SK-N-SH treated with all-trans-retinoic acid at 6 μM for 48 hours (cell line): ENCODE measurements around the gene TPST1.

Experiments
- ATAC-seq: fragments of 200-7000 bp; cut with Tn5 transposase; 3 replicates; pipeline ENCODE4 v1.9.1; 2020; ENCODE audit warnings: mild to moderate bottlenecking, moderate library complexity
- ARNTL ChIP-seq: fragments of 450-650 bp; formaldehyde crosslinking; IDR thresholded peaks from 2 replicates; pipeline ENCODE4 v1.5.0; 2020; ENCODE audit warnings: low read depth, mild to moderate bottlenecking, moderate library complexity, borderline replicate concordance
- CSDC2 ChIP-seq: fragments of 250-450 bp; sonication (Bioruptor Pico); IDR thresholded peaks from 2 replicates; pipeline ENCODE4 v1.5.0; 2020; ENCODE audit warnings: mild to moderate bottlenecking, moderate library complexity
- ESRRG ChIP-seq: fragments of 250-450 bp; sonication (Bioruptor Pico); IDR thresholded peaks from 2 replicates; pipeline ENCODE4 v1.6.1; 2021; ENCODE audit warnings: mild to moderate bottlenecking
- ISL1 ChIP-seq: fragments of 250-450 bp; sonication (Bioruptor Pico); IDR thresholded peaks from 2 replicates; pipeline ENCODE4 v2.1.2; 2022; ENCODE audit warnings: mild to moderate bottlenecking, moderate library complexity
- OSR1 ChIP-seq: fragments of 250-450 bp; sonication (Bioruptor Pico); IDR thresholded peaks from 2 replicates; pipeline ENCODE4 v1.8.0; 2022; ENCODE audit warnings: moderate library complexity, mild to moderate bottlenecking, inconsistent platforms
- POU6F1 ChIP-seq: fragments of 250-450 bp; sonication (Bioruptor Pico); IDR thresholded peaks from 2 replicates; pipeline ENCODE4 v1.8.0; 2021; ENCODE audit warnings: low read depth, mild to moderate bottlenecking, moderate library complexity, borderline replicate concordance
- PPARA ChIP-seq: fragments of 250-450 bp; sonication (Bioruptor Pico); IDR thresholded peaks from 2 replicates; pipeline ENCODE4 v1.5.0; 2020; ENCODE audit warnings: mild to moderate bottlenecking, borderline replicate concordance
- RARB ChIP-seq: fragments of 250-450 bp; sonication (Bioruptor Pico); IDR thresholded peaks from 2 replicates; pipeline ENCODE4 v1.8.0; 2021; ENCODE audit warnings: mild to moderate bottlenecking, moderate library complexity
- SNAI2 ChIP-seq: fragments of 250-450 bp; sonication (Bioruptor Pico); IDR thresholded peaks from 2 replicates; pipeline ENCODE4 v1.5.0; 2020; ENCODE audit warnings: mild to moderate bottlenecking, moderate library complexity
- TCF4 ChIP-seq: fragments of 250-450 bp; sonication (Bioruptor Pico); IDR thresholded peaks from 2 replicates; pipeline ENCODE4 v1.8.0; 2021; ENCODE audit warnings: mild to moderate bottlenecking, moderate library complexity, borderline replicate concordance
- TOX ChIP-seq: fragments of 250-450 bp; sonication (Bioruptor Pico); IDR thresholded peaks from 2 replicates; pipeline ENCODE4 v1.8.0; 2021; ENCODE audit warnings: mild to moderate bottlenecking, moderate library complexity, borderline replicate concordance
- ZC3H10 ChIP-seq: fragments of 250-450 bp; sonication (Bioruptor Pico); IDR thresholded peaks from 2 replicates; pipeline ENCODE4 v1.5.1; 2021; ENCODE audit warnings: mild to moderate bottlenecking, moderate library complexity
- ZFP3 ChIP-seq: fragments of 250-450 bp; sonication (Bioruptor Pico); IDR thresholded peaks from 2 replicates; pipeline ENCODE4 v1.5.0; 2020; ENCODE audit warnings: mild to moderate bottlenecking, moderate library complexity
- ZFP30 ChIP-seq: fragments of 450-650 bp; formaldehyde crosslinking; IDR thresholded peaks from 2 replicates; pipeline ENCODE4 v1.5.0; 2022; ENCODE audit warnings: mild to moderate bottlenecking, moderate library complexity
- ZNF565 ChIP-seq: fragments of 450-650 bp; formaldehyde crosslinking; conservative IDR thresholded peaks from 2 replicates; pipeline ENCODE4 v1.5.0; 2020; ENCODE audit warnings: low read depth, mild to moderate bottlenecking, moderate library complexity
- ZNF70 ChIP-seq: fragments of 450-650 bp; formaldehyde crosslinking; IDR thresholded peaks from 2 replicates; pipeline ENCODE4 v1.5.0; 2020; ENCODE audit warnings: mild to moderate bottlenecking, moderate library complexity
- ZNF8 ChIP-seq: fragments of 450-650 bp; formaldehyde crosslinking; IDR thresholded peaks from 2 replicates; pipeline ENCODE4 v1.5.0; 2020; ENCODE audit warnings: mild to moderate bottlenecking, moderate library complexity
- TF ChIP-seq, protein P1 (sequence below): fragments of 250-450 bp; sonication (Bioruptor Pico); IDR thresholded peaks from 2 replicates; pipeline ENCODE4 v1.5.0; 2020; ENCODE audit warnings: mild to moderate bottlenecking, moderate library complexity
- TF ChIP-seq, protein P2 (sequence below): fragments of 250-450 bp; sonication (Bioruptor Pico); IDR thresholded peaks from 2 replicates; pipeline ENCODE4 v1.8.0; 2020; ENCODE audit warnings: mild to moderate bottlenecking, moderate library complexity, borderline replicate concordance
- TF ChIP-seq, protein P3 (sequence below): fragments of 250-450 bp; sonication (Bioruptor Pico); IDR thresholded peaks from 2 replicates; pipeline ENCODE4 v1.5.1; 2021; ENCODE audit warnings: mild to moderate bottlenecking, moderate library complexity

TPST1 gene

GRCh38 chr7:66333443-66333842, 128.3 kb downstream of the TPST1 start:
- no peak for TF ChIP-seq SNAI2 (CRISPR knock-in tag)
- TF ChIP-seq ZFP3 (CRISPR knock-in tag) = no peak
- TF ChIP-seq ZNF8 = no peak
- TF ChIP-seq ZFP30 (CRISPR knock-in tag) = no peak
- no peak for TF ChIP-seq OSR1 (CRISPR knock-in tag)
- no peak for TF ChIP-seq TCF4 (CRISPR knock-in tag)
- no peak for TF ChIP-seq ESRRG (CRISPR knock-in tag)
- TF ChIP-seq CSDC2 = no peak
- no peak for TF ChIP-seq ARNTL (CRISPR knock-in tag)
- TF ChIP-seq ZNF70 (CRISPR knock-in tag) = no peak
- TF ChIP-seq RARB (CRISPR knock-in tag) = no peak
- no peak for TF ChIP-seq TOX (CRISPR knock-in tag)
- no peak for TF ChIP-seq ZC3H10 (CRISPR knock-in tag)
- TF ChIP-seq, protein P1, sequence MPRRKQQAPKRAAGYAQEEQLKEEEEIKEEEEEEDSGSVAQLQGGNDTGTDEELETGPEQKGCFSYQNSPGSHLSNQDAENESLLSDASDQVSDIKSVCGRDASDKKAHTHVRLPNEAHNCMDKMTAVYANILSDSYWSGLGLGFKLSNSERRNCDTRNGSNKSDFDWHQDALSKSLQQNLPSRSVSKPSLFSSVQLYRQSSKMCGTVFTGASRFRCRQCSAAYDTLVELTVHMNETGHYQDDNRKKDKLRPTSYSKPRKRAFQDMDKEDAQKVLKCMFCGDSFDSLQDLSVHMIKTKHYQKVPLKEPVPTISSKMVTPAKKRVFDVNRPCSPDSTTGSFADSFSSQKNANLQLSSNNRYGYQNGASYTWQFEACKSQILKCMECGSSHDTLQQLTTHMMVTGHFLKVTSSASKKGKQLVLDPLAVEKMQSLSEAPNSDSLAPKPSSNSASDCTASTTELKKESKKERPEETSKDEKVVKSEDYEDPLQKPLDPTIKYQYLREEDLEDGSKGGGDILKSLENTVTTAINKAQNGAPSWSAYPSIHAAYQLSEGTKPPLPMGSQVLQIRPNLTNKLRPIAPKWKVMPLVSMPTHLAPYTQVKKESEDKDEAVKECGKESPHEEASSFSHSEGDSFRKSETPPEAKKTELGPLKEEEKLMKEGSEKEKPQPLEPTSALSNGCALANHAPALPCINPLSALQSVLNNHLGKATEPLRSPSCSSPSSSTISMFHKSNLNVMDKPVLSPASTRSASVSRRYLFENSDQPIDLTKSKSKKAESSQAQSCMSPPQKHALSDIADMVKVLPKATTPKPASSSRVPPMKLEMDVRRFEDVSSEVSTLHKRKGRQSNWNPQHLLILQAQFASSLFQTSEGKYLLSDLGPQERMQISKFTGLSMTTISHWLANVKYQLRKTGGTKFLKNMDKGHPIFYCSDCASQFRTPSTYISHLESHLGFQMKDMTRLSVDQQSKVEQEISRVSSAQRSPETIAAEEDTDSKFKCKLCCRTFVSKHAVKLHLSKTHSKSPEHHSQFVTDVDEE (CRISPR knock-in tag) = no peak
- TF ChIP-seq, protein P2, sequence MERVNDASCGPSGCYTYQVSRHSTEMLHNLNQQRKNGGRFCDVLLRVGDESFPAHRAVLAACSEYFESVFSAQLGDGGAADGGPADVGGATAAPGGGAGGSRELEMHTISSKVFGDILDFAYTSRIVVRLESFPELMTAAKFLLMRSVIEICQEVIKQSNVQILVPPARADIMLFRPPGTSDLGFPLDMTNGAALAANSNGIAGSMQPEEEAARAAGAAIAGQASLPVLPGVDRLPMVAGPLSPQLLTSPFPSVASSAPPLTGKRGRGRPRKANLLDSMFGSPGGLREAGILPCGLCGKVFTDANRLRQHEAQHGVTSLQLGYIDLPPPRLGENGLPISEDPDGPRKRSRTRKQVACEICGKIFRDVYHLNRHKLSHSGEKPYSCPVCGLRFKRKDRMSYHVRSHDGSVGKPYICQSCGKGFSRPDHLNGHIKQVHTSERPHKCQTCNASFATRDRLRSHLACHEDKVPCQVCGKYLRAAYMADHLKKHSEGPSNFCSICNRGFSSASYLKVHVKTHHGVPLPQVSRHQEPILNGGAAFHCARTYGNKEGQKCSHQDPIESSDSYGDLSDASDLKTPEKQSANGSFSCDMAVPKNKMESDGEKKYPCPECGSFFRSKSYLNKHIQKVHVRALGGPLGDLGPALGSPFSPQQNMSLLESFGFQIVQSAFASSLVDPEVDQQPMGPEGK = no peak
- no peak for TF ChIP-seq POU6F1 (CRISPR knock-in tag)
- TF ChIP-seq ISL1 (CRISPR knock-in tag) = no peak
- TF ChIP-seq, protein P3, sequence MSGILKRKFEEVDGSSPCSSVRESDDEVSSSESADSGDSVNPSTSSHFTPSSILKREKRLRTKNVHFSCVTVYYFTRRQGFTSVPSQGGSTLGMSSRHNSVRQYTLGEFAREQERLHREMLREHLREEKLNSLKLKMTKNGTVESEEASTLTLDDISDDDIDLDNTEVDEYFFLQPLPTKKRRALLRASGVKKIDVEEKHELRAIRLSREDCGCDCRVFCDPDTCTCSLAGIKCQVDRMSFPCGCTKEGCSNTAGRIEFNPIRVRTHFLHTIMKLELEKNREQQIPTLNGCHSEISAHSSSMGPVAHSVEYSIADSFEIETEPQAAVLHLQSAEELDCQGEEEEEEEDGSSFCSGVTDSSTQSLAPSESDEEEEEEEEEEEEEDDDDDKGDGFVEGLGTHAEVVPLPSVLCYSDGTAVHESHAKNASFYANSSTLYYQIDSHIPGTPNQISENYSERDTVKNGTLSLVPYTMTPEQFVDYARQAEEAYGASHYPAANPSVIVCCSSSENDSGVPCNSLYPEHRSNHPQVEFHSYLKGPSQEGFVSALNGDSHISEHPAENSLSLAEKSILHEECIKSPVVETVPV (CRISPR knock-in tag) = no peak
- TF ChIP-seq ZNF565 (CRISPR knock-in tag) = no peak
- no peak for ATAC-seq

GRCh38 chr7:66335318-66335717, 130.2 kb downstream of the TPST1 start:
- TF ChIP-seq TCF4 (CRISPR knock-in tag) (no peak), ZNF70 (CRISPR knock-in tag) (no peak), SNAI2 (CRISPR knock-in tag) (no peak), PPARA (CRISPR knock-in tag) (no peak), ZC3H10 (CRISPR knock-in tag) (no peak), ZFP3 (CRISPR knock-in tag) (no peak), CSDC2 (no peak), ESRRG (CRISPR knock-in tag) (no peak), ARNTL (CRISPR knock-in tag) (no peak)
- TF ChIP-seq, protein P1 (CRISPR knock-in tag) = no peak
- TF ChIP-seq, protein P2 = no peak
- TF ChIP-seq, protein P3 (CRISPR knock-in tag) = no peak
- no peak for ATAC-seq
